G401.6 (cell line): ENCODE measurements around the gene ITGB3BP.

Source experiments
- FAIRE-seq: peaks from 2 replicates; lab custom pipeline; 2012; peaks lifted over from hg19 to GRCh38; lab: Jason Lieb, UNC

The ITGB3BP gene

GRCh38 chr1:63418101-63418500, 104.9 kb downstream of the ITGB3BP start:
- FAIRE-seq: peak; percentile 39

- FAIRE-seq: no peak
Observed at GRCh38 chr1:63414691-63415365, 108.2 kb downstream of the ITGB3BP start.

DNA sequence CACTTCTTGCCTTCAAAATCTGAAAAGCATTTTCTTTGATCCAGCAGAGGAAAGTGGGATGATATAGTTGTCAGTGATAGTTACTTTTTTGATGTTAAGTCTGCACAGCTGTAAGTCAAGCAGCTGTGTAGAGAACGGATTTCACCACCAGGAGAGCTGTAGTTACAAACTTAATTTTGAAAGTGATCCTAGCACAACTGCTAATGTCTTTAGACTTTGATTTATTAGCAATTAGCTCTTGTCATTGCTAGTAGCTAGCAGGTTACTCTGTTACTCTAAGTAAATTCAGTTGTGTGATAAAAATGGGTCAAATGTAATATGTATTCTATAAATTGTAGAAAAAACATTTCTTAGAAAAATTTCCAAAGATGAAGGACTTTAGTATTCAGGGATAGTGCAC, 109.6 kb downstream of the ITGB3BP start:
- FAIRE-seq: no peak

DNA sequence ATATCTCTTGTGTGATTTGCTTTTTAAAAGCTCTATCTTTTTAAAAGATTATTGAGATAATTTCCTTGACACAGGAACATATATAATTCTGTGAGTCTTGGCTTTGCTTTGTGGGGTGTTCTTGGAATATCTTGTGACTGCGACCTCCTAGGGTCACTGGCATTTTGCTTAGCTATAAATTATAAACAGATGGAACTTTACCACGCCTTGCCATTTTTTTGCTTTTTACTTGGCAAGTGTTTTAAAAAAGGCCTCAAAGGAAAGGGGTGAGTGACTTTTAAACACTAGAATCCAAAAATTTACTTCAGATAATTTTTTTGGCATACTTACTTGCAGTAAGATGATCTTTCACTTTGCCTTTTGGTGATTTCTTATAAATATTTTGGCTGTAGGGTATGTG, 112.0 kb downstream of the ITGB3BP start:
- FAIRE-seq: no peak

GRCh38 chr1:63408331-63408730, 114.7 kb downstream of the ITGB3BP start:
- no peak for FAIRE-seq

GRCh38 chr1:63407002-63407401, 116.0 kb downstream of the ITGB3BP start:
- FAIRE-seq: no peak

DNA sequence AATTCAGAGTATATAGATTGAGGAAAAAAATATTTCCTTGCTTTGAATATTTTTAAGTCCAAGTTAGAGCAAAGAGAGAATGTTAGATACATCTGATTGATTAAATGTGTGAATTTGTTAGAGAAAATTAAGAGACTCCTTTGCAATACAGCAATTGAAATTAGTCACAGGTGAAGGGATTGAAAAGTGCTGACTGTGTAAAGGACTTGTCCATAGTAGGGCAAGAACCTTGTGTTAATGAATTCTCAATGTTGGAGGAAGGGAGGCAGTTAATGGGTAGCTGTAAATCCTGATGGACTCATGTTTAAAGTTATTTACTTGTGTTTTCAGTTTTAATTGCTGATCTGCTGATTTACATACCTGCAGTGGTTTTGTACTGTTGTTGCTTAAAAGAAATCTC, 117.0 kb downstream of the ITGB3BP start:
- FAIRE-seq: no peak

GRCh38 chr1:63405021-63405420, 118.0 kb downstream of the ITGB3BP start:
- FAIRE-seq: no peak

- FAIRE-seq: no peak
Observed at GRCh38 chr1:63403386-63403785, 119.6 kb downstream of the ITGB3BP start.

DNA sequence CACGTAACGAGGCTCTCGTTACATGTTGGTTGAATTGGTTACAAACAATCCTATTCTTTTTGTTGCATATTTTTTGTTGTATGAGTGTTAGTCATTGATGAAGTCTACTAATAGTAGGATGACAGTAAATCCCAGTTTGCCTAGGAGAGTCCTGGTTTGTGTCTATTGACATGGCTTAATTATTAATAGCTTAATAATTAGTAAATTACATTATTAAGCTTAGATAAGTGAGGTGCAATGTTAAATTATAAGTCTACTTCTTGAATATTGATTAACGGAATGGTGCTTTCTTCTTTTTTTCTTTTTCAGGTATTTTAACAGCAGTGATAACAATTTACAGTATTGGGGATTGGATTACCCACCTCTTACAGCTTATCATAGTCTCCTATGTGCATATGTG, 121.1 kb downstream of the ITGB3BP start:
- FAIRE-seq: no peak
